Eye (tissue), 1 donor: Measurements from ENCODE around the gene PTPRN2.

Source experiments
- DNase-seq: peaks from one replicate; pipeline ENCODE4 v3.0.0-alpha.2; 2015

Gene PTPRN2

GRCh38 chr7:157977717-157978496 lies 609.7 kb downstream of the PTPRN2 start:
- DNase-seq, result no peak

- DNase-seq, result no peak
These were observed 610.3 kb downstream of the PTPRN2 start for GRCh38 chr7:157977306-157977705.

GRCh38 chr7:157976406-157976805 lies 611.2 kb downstream of the PTPRN2 start:
- no peak for DNase-seq

GRCh38 chr7:157975401-157976372 lies 611.9 kb downstream of the PTPRN2 start:
- no peak for DNase-seq

- DNase-seq, result no peak
These were observed 612.9 kb downstream of the PTPRN2 start for GRCh38 chr7:157974678-157975230.

- no peak for DNase-seq
These were observed 613.5 kb downstream of the PTPRN2 start for GRCh38 chr7:157973971-157974677.

GRCh38 chr7:157972914-157973313 lies 614.7 kb downstream of the PTPRN2 start:
- no peak for DNase-seq

- DNase-seq, result no peak
These were observed 616.1 kb downstream of the PTPRN2 start for GRCh38 chr7:157971501-157971900.

- DNase-seq, result no peak
These were observed 616.9 kb downstream of the PTPRN2 start for GRCh38 chr7:157970744-157971143.

GRCh38 chr7:157969995-157970394 lies 617.6 kb downstream of the PTPRN2 start:
- no peak for DNase-seq

GRCh38 chr7:157966490-157966889 lies 621.1 kb downstream of the PTPRN2 start:
- DNase-seq, result no peak

GRCh38 chr7:157964521-157964920 lies 623.1 kb downstream of the PTPRN2 start:
- DNase-seq, result no peak

- DNase-seq, result no peak
These were observed 623.6 kb downstream of the PTPRN2 start for GRCh38 chr7:157964016-157964415.

- DNase-seq, result no peak
These were observed 624.1 kb downstream of the PTPRN2 start for GRCh38 chr7:157963526-157963925.

GRCh38 chr7:157962458-157963306 lies 624.9 kb downstream of the PTPRN2 start:
- DNase-seq, result no peak

GRCh38 chr7:157961731-157962457 lies 625.7 kb downstream of the PTPRN2 start:
- no peak for DNase-seq

- peak; percentile 44 for DNase-seq
These were observed 632.1 kb downstream of the PTPRN2 start for GRCh38 chr7:157955348-157955999.

- no peak for DNase-seq
These were observed 632.7 kb downstream of the PTPRN2 start for GRCh38 chr7:157954901-157955300.

GRCh38 chr7:157952841-157953645 lies 634.6 kb downstream of the PTPRN2 start:
- no peak for DNase-seq
